NK-92 (cell line): Measurements from ENCODE around the gene BABAM2.

Experiments
- DNase-seq: peaks from one replicate; lab custom pipeline; 2025; ENCODE audit not compliant: unreplicated experiment; lab: John Stamatoyannopoulos, UW

Gene BABAM2

DNA sequence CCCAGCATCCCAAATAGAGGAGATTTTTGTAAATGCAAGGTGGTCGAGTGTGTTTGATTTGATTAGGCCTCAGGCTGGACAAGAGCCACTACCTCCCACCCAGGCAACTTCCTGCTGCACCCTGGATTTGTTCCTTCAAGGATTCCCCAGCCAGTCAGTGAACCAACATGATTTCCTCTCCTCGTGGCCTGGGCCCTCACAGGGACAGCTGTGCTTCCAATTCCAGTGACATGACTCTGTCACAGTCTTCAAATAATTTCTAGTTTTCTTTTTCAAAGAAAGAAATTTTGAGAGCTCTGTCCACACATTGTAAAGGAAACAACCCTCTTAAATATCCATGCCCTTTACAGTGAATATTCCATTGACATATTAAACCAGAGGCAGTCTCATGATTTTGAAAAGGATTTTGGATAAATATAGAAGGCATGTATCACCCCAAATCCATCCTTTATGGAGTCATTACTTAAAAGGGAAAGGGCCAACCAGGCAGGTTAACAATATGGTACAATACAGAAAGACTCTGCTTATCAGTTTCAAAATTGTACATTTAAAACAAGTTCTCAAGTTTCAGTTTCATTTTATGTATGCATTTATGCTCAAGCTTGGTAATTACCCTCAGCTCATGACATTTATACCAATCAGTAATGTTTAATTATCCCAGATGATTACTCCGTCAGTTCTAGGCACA lies 380.8 kb downstream of the BABAM2 start:
- no peak for DNase-seq

DNA sequence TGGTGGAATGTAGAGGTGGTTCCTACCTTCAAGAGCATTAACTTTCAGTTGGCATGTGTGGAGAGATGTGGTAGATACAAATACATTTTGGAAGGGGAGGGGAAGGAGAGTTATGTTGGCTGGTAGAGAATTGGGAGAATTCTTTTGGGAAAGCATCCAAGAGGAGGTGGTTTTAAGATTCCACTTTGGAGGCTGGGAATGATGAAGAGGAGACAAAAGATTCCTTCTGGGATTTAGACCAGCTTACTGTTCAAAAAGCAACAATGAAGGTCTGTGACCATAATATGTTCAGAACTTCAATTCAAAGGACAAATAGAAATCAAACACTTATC lies 381.4 kb downstream of the BABAM2 start:
- DNase-seq: no peak

DNA sequence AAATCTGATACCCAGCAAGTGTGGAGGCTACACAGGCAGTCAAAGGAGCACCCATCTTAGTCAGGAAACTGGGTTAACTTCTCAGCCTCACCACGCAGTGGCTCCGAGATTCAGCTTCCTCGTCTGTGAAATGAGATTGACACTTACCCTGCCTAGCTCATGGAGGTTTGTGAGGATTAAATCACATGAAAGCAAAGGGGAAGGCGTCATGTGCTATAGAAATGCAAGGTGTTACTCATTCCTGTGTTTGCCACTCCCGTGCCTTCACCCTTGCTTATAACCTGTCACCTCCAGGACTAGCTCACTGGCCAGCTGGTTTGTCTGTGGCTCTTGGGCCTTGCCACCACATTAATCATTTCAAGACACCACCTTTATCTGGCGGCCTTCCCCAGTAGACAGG lies 383.2 kb downstream of the BABAM2 start:
- DNase-seq: no peak

DNA sequence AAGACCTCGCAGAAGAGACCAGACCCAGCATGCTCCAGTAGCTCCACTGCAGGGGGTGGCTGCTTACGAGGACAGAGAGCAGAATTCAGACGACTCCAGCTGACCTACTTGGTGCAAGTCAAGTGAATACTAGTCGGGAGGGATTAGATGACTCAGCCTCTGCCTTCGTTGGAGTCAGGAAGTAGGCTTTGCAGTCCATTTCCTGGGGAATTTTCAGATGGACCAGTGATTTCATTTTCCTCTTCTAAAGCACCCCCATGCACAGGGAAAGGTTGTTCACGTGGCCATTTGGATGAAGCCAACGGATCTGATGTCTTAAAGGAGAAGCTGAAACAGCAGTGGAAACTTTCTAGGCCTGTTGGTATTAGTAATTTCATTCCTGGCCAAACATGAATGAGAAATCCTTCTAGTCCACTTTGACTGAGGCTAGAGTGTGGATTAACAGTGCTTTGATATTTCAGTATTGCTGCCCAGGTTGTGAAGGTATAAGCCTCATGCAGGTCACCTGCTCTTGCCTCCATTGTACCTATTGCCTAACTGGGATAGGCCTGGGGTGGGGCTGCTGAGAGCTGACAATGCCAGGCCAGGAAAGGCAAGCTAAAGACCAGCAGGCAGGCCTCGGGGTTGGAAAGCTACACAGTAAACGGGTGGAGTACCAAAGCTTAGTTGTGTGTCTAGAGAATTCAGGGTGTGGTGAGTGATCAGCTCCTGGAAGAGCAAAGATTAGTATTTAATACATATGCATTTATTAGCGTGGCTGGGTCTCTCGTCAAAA lies 384.6 kb downstream of the BABAM2 start:
- no peak for DNase-seq

DNA sequence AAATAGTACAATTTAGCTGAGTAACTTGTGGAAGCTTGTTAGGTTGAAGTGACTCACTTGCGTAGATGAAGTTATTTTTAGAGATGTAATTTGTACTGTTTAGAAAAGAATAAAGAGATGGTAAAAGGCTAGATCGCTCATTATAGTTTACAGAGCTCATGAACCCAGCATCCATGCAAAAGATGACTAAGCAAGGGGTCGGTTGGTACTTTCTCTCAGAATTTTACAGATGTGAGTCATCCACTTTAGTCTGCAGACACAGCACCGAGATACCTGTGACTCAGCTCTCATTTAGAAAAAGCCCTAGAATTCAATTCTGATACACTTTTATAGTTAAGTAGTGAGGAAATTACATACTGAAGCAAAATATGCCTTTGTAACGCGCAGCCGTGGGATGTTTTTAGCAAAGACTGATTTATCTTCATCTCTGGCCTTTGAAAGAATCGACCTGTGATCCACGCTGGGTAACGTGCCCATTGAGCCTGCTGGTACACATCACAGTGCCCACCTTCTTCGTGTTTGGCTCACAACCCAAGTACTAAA lies 385.6 kb downstream of the BABAM2 start:
- no peak for DNase-seq

DNA sequence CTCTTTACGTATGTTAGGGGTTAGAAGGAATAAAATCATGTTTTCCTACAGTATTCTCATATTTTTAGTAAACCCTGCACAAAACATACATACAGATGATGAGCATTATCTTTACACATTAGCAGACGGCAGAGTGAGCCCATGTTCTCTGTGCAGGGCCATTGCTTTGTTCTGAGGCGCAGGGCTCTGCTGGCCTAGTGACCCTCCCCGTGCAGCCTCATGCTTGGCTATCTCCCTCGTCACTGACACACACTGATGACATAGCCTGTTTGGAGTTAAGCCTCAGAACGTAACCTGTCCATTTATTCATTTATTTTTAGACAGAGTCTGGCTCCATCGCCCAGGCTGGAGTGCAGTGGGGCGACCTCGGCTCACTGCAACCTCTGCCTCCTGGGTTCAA lies 386.3 kb downstream of the BABAM2 start:
- DNase-seq: no peak

DNA sequence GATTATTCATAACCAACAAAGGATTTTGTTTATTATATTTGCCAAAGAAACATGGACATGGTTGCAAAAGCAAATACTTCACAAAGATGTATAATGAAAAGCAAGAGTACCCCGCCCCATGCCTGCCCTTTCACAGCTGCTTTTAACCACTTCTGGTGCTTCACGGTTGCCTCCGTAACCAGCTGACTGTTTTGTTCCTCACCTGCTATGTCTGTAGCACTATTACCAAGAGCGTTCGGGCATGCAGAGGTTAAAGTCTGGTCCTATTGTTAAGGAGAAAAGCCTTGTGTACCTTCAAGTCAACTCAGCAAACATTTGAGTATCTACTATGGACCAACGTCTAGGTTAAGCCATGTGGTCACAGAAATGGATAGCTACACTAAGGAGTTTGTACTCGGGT lies 386.9 kb downstream of the BABAM2 start:
- no peak for DNase-seq

DNA sequence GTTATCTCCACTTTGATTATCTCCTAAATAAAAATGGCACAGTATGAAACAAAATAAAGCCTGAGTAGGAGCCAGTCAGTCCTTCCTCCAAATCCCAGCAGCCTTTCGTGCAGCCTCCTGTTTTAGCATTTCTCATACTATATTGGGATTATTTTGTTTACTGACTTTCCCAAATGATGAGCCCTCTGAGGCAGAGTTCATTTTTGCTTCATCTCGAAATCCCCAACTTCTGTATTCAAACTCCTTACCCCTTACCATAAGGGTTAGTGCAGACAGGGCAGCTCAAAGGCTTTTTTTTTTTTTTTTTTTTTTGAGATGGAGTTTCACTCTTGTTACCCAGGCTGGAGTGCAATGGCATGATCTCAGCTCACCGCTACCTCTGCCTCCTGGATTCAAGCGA lies 388.8 kb downstream of the BABAM2 start:
- no peak for DNase-seq

DNA sequence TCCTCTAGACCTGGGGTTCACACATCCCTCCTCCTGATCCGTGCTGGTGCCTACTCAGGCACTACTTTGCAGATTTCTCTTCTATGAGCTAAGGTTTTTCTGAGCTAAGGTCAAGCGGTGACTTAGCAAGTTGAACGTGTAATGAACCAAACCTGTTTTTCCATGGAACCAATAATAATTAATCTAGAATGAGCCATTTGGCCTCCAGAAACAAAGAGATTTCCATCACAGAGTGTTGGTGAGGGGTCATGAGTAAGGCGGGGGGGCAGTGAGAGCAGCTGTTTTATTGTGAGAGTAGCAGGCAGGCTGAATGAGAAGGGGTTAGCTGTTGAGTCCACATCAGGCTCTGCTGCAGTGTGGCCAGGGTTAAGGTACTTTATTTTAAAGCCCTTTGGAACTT lies 390.1 kb downstream of the BABAM2 start:
- DNase-seq: no peak

DNA sequence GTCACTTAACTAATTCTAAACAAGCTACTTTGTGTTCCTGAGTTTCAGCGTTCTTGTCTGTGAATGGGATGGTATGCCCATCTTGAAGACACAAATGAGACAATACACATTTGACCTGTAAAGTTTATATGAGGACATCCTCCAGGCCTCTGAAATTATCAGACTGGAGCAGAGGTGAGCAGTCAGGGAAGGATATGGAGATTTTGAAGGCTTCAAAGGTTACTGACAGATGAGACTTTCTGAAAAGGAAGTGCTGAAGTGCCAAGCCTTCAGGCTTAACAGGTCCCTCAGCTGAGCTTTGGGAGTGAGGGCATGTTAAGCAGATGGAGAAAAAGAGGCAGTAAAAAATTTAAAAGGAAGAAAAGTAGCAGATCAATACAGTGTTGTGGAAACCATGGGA lies 391.2 kb downstream of the BABAM2 start:
- no peak for DNase-seq

DNA sequence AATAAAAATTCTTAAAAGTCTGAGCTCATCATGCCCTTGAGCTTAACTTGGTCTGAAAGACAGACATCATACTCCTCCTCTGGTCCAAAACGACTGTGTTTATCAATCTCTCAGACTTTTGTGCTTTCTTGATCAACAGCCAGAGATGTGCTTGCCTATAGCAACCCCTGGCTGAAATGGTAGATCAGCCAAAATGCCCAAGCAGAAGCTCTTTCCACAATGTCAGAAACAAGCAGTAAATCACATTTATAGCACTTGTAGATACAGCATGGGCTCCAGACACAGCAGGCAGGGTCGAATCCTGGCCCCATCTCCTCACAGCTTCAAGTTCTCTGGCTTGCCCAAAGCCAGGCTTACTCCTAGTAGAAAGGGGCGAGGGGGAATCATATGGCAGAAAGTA lies 391.7 kb downstream of the BABAM2 start:
- DNase-seq: no peak

DNA sequence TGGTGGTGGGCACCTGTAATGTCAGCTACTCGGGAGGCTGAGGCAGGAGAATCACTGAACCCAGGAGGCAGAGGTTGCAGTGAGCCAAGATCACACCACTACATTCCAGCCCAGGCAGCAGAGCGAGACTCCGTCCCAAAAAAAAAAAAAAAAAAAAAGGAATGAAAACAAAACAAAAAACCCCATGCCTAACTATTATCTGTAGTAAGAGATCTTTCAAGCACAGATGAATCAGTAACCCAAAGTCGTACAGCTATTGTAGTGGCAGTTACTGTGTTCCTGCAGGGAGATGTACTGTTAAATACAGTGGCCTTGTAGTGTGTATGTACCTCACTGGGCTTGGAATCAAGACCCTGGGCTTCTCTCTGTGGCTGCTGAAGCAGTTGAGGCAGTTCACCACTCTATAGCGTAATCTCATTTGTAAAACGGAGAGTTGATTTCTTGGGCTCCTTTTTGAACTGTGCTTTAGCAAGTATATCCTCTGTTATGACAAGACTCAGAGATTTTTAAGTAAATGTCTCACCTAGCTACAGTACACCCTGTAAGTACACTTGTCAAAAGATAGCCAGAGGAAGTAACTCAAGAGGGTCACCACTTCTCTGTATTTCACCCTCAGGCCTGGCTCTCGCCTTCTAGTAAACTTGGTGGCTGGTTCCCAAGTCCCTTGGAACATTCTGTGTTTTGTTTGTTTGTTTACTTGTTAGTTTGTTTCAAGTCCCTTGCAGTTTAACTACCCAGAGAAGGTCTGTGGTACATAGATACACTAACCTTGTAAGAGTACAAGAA lies 392.5 kb downstream of the BABAM2 start:
- DNase-seq: no peak

DNA sequence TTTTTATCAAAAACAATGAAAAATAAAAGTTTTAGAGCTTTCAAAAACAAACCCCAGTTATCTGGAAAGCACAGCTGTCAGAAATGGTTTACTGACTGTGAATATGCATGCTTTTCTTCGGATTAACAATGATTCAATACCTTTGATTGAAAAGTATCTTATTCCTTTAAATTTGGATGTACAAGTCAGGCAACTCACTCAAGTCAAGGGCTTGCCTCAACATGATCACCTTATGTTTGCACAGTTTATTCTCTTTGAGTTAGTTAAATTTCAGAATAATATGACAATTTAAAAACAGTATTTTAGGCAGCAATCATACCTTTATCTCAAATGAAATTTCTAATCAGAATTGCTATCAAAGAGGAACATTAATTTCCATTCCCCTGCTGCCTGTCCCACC lies 393.3 kb downstream of the BABAM2 start:
- no peak for DNase-seq

DNA sequence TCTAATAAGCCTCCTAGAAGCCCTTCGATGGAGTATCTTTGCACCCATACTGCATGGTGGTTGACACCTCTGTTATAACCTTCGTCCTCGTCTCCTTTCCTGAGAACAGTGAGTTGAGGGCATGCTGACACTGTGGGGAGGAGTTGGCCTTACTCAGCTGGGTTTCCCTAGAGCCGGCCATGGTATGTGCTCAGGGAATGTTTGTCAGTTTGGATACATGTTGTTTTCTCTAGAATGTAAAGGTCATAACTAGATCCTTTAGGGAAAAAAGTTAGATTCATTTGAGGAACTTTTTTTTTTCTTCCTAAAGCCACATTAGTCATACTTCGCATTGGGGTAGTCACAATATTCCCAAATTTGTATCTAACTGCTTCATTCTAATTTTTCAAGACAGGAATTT lies 396.1 kb downstream of the BABAM2 start:
- no peak for DNase-seq

DNA sequence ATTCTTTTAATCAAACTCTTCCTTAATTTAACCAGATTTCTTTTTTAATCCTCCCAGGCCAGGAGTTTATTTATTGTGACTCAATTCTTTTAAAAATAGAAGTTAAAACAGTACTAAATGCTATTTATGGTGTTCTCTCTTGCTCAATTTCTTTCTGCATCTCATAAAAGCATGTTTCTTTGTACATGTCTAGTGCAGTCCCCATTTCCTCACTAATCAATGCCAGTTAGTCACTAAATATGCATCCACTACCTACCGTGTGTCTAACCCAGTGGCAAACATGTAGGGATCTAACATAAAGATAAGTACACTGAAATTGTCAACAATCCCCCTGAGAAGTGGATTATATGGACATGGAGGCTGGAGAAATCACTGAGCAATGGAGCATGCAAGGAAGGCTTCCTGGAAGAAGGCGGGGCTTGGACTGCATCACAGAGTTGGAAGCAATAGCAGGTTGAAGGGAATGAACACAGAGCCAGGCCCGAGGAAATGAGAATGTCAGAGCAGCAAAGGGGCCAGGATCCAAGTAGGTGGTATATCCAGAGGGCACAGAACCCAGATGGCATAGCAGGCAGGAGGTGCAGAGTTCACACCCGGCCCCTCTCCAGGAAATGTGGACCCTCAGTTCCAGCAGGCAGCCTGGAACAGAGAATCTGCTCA lies 396.9 kb downstream of the BABAM2 start:
- no peak for DNase-seq

DNA sequence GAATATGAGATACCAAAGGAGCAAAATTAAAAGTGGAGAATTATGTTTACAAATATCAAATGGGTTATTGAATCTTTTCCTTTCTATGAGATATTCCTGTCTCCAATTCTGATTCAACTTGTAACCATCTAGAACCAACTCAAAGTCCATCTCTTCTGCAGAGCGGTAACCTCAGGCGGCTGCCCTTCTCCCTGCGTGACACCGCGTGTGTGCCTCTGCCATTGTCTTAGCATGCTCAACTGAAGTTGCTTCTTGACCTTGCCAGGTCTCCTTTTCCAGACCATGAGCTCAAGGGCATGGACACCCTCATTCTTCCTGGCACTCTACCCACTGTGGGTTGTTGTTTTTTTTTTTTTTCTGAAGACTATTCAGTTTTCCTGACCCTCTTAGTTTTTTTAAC lies 398.1 kb downstream of the BABAM2 start:
- no peak for DNase-seq

DNA sequence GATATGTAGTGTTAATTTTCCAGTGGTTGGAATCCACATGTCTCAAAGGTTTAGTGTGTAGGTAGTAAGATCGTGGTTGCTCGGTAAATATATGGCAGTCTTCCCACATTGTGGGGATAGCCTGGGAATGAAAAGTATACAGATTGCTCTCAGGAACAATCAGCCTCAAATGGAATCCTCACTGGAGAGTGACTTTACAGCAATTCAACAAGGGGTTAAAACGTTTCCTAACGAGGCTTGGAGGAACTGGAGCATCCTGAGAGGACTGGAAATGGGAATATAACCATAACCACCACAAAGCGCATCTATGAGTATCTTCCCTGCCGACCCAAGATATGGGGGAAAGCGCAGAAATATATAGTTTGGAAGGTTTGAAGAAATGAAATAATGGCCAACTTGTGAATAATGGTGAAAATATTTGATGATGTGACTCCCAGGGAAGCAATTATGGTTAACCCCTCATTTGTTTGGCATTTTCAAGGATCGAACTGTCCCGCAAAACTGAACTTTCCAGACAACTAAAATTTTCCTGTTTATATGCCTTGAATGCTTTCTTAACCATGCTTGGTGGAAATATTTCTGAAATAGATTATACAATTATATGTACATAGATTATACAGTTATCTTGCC lies 401.4 kb downstream of the BABAM2 start:
- DNase-seq: no peak

DNA sequence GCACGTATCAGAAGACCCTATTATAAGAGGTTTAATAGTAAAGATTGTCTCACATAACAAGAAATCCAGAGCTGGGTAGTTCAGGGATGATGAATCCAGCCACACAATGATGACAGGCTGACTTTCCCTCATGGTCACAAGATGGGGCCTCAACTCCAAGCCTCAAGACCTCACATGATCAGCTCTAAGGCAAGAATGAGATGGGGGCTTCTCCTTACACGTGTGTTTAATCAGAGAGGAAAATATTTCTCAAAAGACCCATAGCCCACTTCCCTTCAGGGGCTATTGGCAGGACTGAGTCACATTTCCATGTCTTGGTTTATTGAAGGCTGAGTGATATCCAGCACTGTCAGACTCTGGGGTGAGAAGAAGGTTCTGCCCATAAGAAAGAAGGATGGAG lies 402.0 kb downstream of the BABAM2 start:
- DNase-seq: no peak

DNA sequence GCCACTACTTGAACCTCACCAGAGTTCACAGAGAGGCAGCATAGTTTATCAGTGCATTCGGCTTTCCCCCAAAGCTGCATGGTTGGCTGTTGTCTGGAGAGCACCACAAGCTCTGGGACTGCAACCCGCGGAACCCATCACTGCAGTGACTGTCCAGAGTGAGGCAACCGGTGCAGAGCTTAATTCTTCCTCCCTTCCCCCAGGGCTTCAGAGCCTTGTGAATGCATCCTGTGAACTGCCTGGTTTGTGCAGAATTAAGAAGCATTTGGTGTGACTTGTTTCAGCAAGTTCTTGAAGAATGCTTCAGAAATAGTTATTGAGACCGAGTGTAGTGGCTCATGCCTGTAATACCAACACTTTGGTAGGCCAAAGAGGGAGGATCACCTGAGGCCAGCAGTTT lies 402.9 kb downstream of the BABAM2 start:
- no peak for DNase-seq

DNA sequence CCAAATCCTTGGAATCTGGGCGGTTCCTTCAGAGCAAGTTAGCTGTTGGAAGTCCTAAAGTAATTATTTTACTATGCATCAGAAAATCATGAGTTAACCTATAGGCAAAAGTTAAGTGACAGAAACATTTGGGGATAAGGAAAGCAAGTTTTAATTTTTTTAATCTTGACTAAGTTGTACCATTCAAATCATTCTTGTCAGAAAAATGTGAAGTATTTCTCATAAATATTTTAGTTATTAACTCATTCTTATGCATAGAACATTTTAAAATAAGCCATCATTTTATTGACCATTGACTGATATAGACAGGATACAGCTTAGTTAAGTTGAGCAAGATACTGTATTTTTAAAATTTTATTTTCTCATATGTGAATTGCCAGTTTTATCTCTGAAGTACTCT lies 403.9 kb downstream of the BABAM2 start:
- DNase-seq: no peak

DNA sequence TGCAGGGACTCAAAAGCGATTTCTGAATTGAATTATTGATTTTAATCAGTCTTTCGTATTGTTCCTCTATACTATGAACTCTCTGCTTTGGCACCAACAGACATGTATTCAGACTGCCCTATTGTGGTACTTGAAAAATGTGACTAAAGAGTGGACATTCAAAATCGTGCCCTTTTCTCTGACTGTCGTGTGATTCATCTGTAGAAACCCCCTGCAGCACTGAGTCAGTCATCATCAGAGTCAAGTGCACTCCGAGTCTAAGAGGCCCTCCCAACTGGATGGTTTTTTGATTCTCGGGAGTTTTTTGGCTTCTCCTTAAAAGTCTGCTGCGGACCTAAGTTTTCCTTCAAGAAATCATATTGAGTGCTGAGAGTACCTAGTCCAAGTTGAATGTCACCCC lies 405.7 kb downstream of the BABAM2 start:
- no peak for DNase-seq
